H9 (cell line): ENCODE results near the gene GPC3. TPM values are rescaled to one million over a fixed set of nuclear protein-coding genes. Genes with fewer than 3 reads are reported as not detected.
"Not testable (repeated sequence)": the region's sequence is repeated elsewhere in the genome, so short reads cannot be mapped to it uniquely, and the experiment has no call there.

Experiments
- DNase-seq: peaks from one replicate; pipeline ENCODE4 v3.0.0-alpha.2; 2017
- H2AFZ ChIP-seq: one replicate; pipeline ENCODE4 v1.6.1; 2013; ENCODE audit warnings: mild to moderate bottlenecking, low read length, control low read depth, moderate library complexity
- H2AK5ac ChIP-seq: 2 replicates; pipeline ENCODE4 v1.6.1; 2013; ENCODE audit warnings: low read length, control low read depth, mixed read lengths; ENCODE audit not compliant: insufficient read length
- H2BK120ac ChIP-seq: one replicate; pipeline ENCODE4 v1.6.1; 2013; ENCODE audit warnings: low read depth, mild to moderate bottlenecking, low read length, control low read depth, inconsistent platforms; ENCODE audit not compliant: poor library complexity, severe bottlenecking
- H2BK12ac ChIP-seq: 2 replicates; pipeline ENCODE4 v1.6.1; 2013; ENCODE audit warnings: low read length, control low read depth, mixed read lengths, low read depth; ENCODE audit not compliant: insufficient read length
- H2BK15ac ChIP-seq: 2 replicates; pipeline ENCODE4 v1.6.1; 2013; ENCODE audit warnings: low read depth, low read length, control low read depth
- H2BK20ac ChIP-seq: one replicate; pipeline ENCODE4 v1.6.1; 2013; ENCODE audit warnings: low read depth, mild to moderate bottlenecking, low read length, control low read depth, inconsistent platforms; ENCODE audit not compliant: poor library complexity, severe bottlenecking
- H2BK5ac ChIP-seq: 2 replicates; pipeline ENCODE4 v1.6.1; 2013; ENCODE audit warnings: low read length, control low read depth, mixed read lengths; ENCODE audit not compliant: insufficient read length
- H3K14ac ChIP-seq: 2 replicates; pipeline ENCODE4 v1.6.1; 2013; ENCODE audit warnings: low read length, control low read depth; ENCODE audit not compliant: insufficient read depth
- H3K18ac ChIP-seq: 2 replicates; pipeline ENCODE4 v1.6.1; 2013; ENCODE audit warnings: low read depth, mild to moderate bottlenecking, mixed read lengths, low read length, control low read depth; ENCODE audit not compliant: insufficient read length
- H3K23ac ChIP-seq: 2 replicates; pipeline ENCODE4 v1.6.1; 2013; ENCODE audit warnings: low read length, control low read depth, mixed read lengths, low read depth; ENCODE audit not compliant: insufficient read length
- H3K23me2 ChIP-seq: 2 replicates; pipeline ENCODE4 v1.6.1; 2013; ENCODE audit warnings: low read depth, mild to moderate bottlenecking, mixed read lengths, low read length, control low read depth; ENCODE audit not compliant: insufficient read length, poor library complexity, severe bottlenecking
- H3K27ac ChIP-seq: 2 replicates; pipeline ENCODE4 v1.5.1; 2013; ENCODE audit warnings: low read length, control low read depth, mixed read lengths, low read depth; ENCODE audit not compliant: insufficient read length
- H3K27me3 ChIP-seq: 2 replicates; pipeline ENCODE4 v1.6.1; 2013; ENCODE audit warnings: low read length, control low read depth, inconsistent platforms; ENCODE audit not compliant: insufficient read depth
- H3K4ac ChIP-seq: 2 replicates; pipeline ENCODE4 v1.6.1; 2013; ENCODE audit warnings: low read depth, mild to moderate bottlenecking, control low read depth, inconsistent platforms, low read length, moderate library complexity
- H3K4me1 ChIP-seq: 2 replicates; pipeline ENCODE4 v1.6.1; 2013; ENCODE audit warnings: low read length, control low read depth, inconsistent platforms; ENCODE audit not compliant: insufficient read depth
- H3K4me2 ChIP-seq: 2 replicates; pipeline ENCODE4 v1.6.1; 2013; ENCODE audit warnings: low read length, control low read depth, mixed read lengths; ENCODE audit not compliant: insufficient read length, insufficient read depth
- H3K56ac ChIP-seq: 2 replicates; pipeline ENCODE4 v1.6.1; 2013; ENCODE audit warnings: low read depth, mild to moderate bottlenecking, mixed read lengths, low read length, control low read depth; ENCODE audit not compliant: insufficient read length
- H3K79me1 ChIP-seq: 2 replicates; pipeline ENCODE4 v1.6.1; 2013; ENCODE audit warnings: low read depth, mild to moderate bottlenecking, moderate library complexity, low read length, control low read depth, inconsistent platforms; ENCODE audit not compliant: insufficient read depth, poor library complexity, severe bottlenecking
- H3K79me2 ChIP-seq: 2 replicates; pipeline ENCODE4 v1.6.1; 2013; ENCODE audit warnings: low read length, control low read depth, inconsistent platforms; ENCODE audit not compliant: insufficient read depth
- H3K9ac ChIP-seq: 2 replicates; pipeline ENCODE4 v1.6.1; 2013; ENCODE audit warnings: low read length, control low read depth, mixed read lengths; ENCODE audit not compliant: insufficient read length; ENCODE audit errors: extremely low read depth
- H3K9me3 ChIP-seq: one replicate; pipeline ENCODE4 v1.6.1; 2013; ENCODE audit warnings: low read depth, low read length, inconsistent platforms; ENCODE audit not compliant: control insufficient read depth
- H3T11ph ChIP-seq: one replicate; pipeline ENCODE4 v1.6.1; 2013; ENCODE audit warnings: mild to moderate bottlenecking, low read length, control low read depth, inconsistent platforms
- H4K20me1 ChIP-seq: one replicate; pipeline ENCODE4 v1.6.1; 2013; ENCODE audit not compliant: control insufficient read depth, insufficient read length, insufficient read depth
- H4K5ac ChIP-seq: 2 replicates; pipeline ENCODE4 v1.6.1; 2013; ENCODE audit warnings: low read depth, mild to moderate bottlenecking, mixed read lengths, low read length, control low read depth; ENCODE audit not compliant: insufficient read length
- H4K8ac ChIP-seq: replicated peaks from 2 replicates; pipeline ENCODE4 v1.6.1; 2013; ENCODE audit warnings: low read length, control low read depth, mixed read lengths, low read depth; ENCODE audit not compliant: insufficient read length
- H4K91ac ChIP-seq: 2 replicates; pipeline ENCODE4 v1.6.1; 2013; ENCODE audit warnings: low read depth, mild to moderate bottlenecking, moderate library complexity, mixed read lengths, low read length, control low read depth; ENCODE audit not compliant: insufficient read length
- H3K27ac Mint-ChIP-seq, 3 experiments: 2 replicates in 2 of 3; 3 replicates in 1 of 3; pipeline ENCODE4 v1.8.0; 2020 to 2021; ENCODE audit warnings: mixed read lengths in 3 of 3, mild to moderate bottlenecking in 1 of 3, moderate library complexity in 1 of 3
- H3K27me3 Mint-ChIP-seq: 2 replicates; pipeline ENCODE4 v1.8.0; 2021; ENCODE audit warnings: low read depth, mild to moderate bottlenecking, moderate library complexity, mixed read lengths
- H3K36me3 Mint-ChIP-seq, 3 experiments: 2 replicates in 2 of 3; 3 replicates in 1 of 3; pipeline ENCODE4 v1.8.0; 2020 to 2021; ENCODE audit warnings: low read depth in 3 of 3, mixed read lengths in 3 of 3; ENCODE audit not compliant: insufficient read depth in 1 of 3
- H3K4me1 Mint-ChIP-seq, 2 experiments: 2 replicates each; pipeline ENCODE4 v1.8.0; 2020; ENCODE audit warnings: mixed read lengths in 2 of 2
- H3K4me3 Mint-ChIP-seq, 2 experiments: 2 replicates in 1 of 2; 3 replicates in 1 of 2; pipeline ENCODE4 v1.8.0; 2020 to 2021; ENCODE audit warnings: mild to moderate bottlenecking in 2 of 2, mixed read lengths in 2 of 2, moderate library complexity in 1 of 2
- H3K9me3 Mint-ChIP-seq, 2 experiments: 2 replicates in 1 of 2; 3 replicates in 1 of 2; pipeline ENCODE4 v1.8.0; 2020; ENCODE audit warnings: mild to moderate bottlenecking in 2 of 2, mixed read lengths in 2 of 2, moderate library complexity in 1 of 2
- WGBS: extraction: QIAGEN DNeasy Blood & Tissue Kit; methylation state at CpG from one replicate; pipeline ENCODE4 v1.1.7; 2013; ENCODE audit warnings: missing lambda C conversion rate, low lambda C conversion rate, mixed read lengths; ENCODE audit not compliant: insufficient read length; ENCODE audit errors: extremely low coverage; 5-methylcytosine and 5-hydroxymethylcytosine counted together
- total RNA-seq: library from RNA; stranded (reverse); gene quantifications from 2 replicates; pipeline ENCODE4 v1.2.1, GENCODE V29; 2021
- TF ChIP-seq, protein P1 (sequence below): fragments of 200-600 bp; sonication (generic); conservative IDR thresholded peaks from 3 replicates; pipeline ENCODE4 v1.8.0; 2021; ENCODE audit warnings: antibody characterized with exemption, mild to moderate bottlenecking

GPC3 gene
- total RNA-seq, 1 experiment from 2014 or later, result 108 TPM

DNA sequence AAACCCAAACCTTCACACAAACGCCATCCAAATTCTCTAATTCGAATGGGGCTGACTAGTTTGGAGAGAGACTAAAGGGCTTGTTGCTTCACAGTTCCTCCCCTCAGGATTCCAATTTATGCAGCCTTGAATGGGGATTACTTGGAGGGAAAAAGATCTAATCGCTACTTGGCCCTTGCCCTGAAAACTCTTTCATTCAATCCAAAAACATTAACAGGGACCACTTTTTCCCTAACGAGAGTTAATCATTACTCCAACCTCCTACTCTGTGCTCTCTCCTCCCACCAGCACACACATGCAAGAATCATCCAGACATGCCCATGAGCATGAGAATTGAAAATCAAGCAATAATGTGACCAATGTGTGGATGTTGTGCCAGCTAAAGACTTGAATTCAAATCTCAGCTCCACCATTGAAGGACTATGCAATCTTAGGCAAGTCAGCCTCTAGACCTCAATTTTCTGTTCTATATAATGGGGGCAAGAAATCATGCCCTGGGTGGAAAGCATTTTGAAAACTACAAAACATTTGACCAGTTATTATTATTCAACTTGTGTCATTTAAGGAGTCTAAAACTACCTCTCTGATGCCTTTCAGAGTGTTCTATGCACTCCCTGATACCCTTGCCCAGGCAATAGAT lies 34.3 kb upstream of the GPC3 start:
- Histone ChIP-seq H3K79me2 (no peaks in the 10 kb centered on the region), H3K4ac (no peak overlapping the region), H4K5ac (no peak overlapping the region), H4K8ac (no peak overlapping the region), H3K27ac (no peak overlapping the region), H4K91ac (no peak overlapping the region), H2BK12ac (no peak overlapping the region), H2AFZ (no peak overlapping the region), H2BK20ac (no peak overlapping the region), H3K4me2 (no peak overlapping the region), H3K9ac (no peak overlapping the region), H3K4me1 (no peaks in the 10 kb centered on the region), H3K27me3 (no peaks in the 10 kb centered on the region), H2BK15ac (no peak overlapping the region), H3K9me3 (no peaks in the 10 kb centered on the region), H3K23me2 (no peaks in the 10 kb centered on the region), H2BK5ac (no peak overlapping the region), H3K14ac (no peak overlapping the region), H3K56ac (no peak overlapping the region), H3K79me1 (no peaks in the 10 kb centered on the region), H2AK5ac (no peak overlapping the region), H3K18ac (no peak overlapping the region), H4K20me1 (no peaks in the 10 kb centered on the region), H3T11ph (no peak overlapping the region), H3K23ac (no peak overlapping the region), H2BK120ac (no peak overlapping the region)
- H3K9me3 Mint-ChIP-seq, result no peaks in the 10 kb centered on the region; a peak in 1 of 5 replicates
- no peak for DNase-seq
- H3K4me3 Mint-ChIP-seq, result no peak overlapping the region
- H3K36me3 Mint-ChIP-seq, result no peaks in the 10 kb centered on the region
- no peaks in the 10 kb centered on the region for H3K27me3 Mint-ChIP-seq
- WGBS, result 100% methylated on average over 1 of the region's 4 CpGs
- peaks cover 3 to 25% of the 10 kb centered on the region in 2 experiments for H3K4me1 Mint-ChIP-seq
- peak overlapping the region in 1 of 3 experiments; percentile 26; a peak in 1 of 7 replicates for H3K27ac Mint-ChIP-seq
- TF ChIP-seq, protein P1, sequence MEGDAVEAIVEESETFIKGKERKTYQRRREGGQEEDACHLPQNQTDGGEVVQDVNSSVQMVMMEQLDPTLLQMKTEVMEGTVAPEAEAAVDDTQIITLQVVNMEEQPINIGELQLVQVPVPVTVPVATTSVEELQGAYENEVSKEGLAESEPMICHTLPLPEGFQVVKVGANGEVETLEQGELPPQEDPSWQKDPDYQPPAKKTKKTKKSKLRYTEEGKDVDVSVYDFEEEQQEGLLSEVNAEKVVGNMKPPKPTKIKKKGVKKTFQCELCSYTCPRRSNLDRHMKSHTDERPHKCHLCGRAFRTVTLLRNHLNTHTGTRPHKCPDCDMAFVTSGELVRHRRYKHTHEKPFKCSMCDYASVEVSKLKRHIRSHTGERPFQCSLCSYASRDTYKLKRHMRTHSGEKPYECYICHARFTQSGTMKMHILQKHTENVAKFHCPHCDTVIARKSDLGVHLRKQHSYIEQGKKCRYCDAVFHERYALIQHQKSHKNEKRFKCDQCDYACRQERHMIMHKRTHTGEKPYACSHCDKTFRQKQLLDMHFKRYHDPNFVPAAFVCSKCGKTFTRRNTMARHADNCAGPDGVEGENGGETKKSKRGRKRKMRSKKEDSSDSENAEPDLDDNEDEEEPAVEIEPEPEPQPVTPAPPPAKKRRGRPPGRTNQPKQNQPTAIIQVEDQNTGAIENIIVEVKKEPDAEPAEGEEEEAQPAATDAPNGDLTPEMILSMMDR, result no peak

DNA sequence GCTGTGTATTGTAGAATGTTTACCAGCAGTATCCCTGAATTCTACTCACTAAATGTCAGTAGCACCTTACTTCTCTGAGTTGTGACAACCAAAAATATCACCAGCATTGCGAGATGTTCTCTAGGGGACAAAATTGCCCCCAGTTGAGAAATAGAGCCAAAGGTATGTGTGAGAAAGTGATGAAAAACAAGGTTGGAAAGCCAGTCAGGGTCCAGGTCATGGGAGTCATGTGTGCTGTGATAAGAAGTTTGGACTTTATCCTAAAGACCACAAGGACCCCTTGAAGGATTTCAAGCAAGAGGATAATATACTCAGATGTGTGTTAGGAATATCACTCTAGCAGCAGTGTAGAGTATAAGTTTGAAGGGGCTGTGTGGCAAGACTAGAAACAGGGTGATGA lies 30.9 kb upstream of the GPC3 start:
- not testable (repeated sequence) for H2BK5ac ChIP-seq, H4K91ac ChIP-seq, H3K9me3 ChIP-seq, H3K79me2 ChIP-seq, H4K8ac ChIP-seq, H3K27ac Mint-ChIP-seq, H2BK12ac ChIP-seq, H3K79me1 ChIP-seq, H2BK20ac ChIP-seq, H4K20me1 ChIP-seq, H3K23me2 ChIP-seq, H3K4me3 Mint-ChIP-seq, H3K23ac ChIP-seq, H2AK5ac ChIP-seq, H3K27me3 Mint-ChIP-seq, H3K4me1 ChIP-seq, DNase-seq, H3K4ac ChIP-seq, H3K27me3 ChIP-seq, H2BK120ac ChIP-seq, H2AFZ ChIP-seq, H3K4me2 ChIP-seq, H3K9ac ChIP-seq, H3K36me3 Mint-ChIP-seq, H3K27ac ChIP-seq, H2BK15ac ChIP-seq, H3K56ac ChIP-seq, H3K9me3 Mint-ChIP-seq, H4K5ac ChIP-seq, H3K14ac ChIP-seq, H3K18ac ChIP-seq, H3T11ph ChIP-seq
- peaks cover 9 to 32% of the 10 kb centered on the region in 2 experiments for H3K4me1 Mint-ChIP-seq
- WGBS, result no CpG with 5 or more reads among the region's 1 CpG
